Mesothelial cell of epicardium (in vitro differentiated cells): ENCODE data around the gene PLA2G3. TPM values are rescaled to one million over a fixed set of nuclear protein-coding genes. Genes with fewer than 3 reads are reported as not detected.
A peak's percentile ranks its signal among the peaks of the same experiment; 100 is the strongest.

Experiments
- DNase-seq, 2 experiments: peaks; one replicate each; pipeline ENCODE4 v3.0.0; 2021; ENCODE audit warnings: low spot score in 2 of 2; ENCODE audit not compliant: unreplicated experiment in 2 of 2
- H3K27ac Mint-ChIP-seq: 2 replicates; pipeline ENCODE4 v1.8.0; 2021; ENCODE audit warnings: mixed read lengths
- H3K27me3 Mint-ChIP-seq: 2 replicates; pipeline ENCODE4 v1.8.0; 2021; ENCODE audit warnings: low read depth, mixed read lengths
- H3K36me3 Mint-ChIP-seq: 2 replicates; pipeline ENCODE4 v1.8.0; 2021; ENCODE audit warnings: mixed read lengths
- H3K4me1 Mint-ChIP-seq: 2 replicates; pipeline ENCODE4 v1.8.0; 2021; ENCODE audit warnings: mixed read lengths
- H3K4me3 Mint-ChIP-seq: 2 replicates; pipeline ENCODE4 v1.8.0; 2021; ENCODE audit warnings: mild to moderate bottlenecking, moderate library complexity, mixed read lengths
- H3K9me3 Mint-ChIP-seq: 2 replicates; pipeline ENCODE4 v1.8.0; 2021; ENCODE audit warnings: mixed read lengths
- CTCF ChIP-seq: fragments of 200-600 bp; sonication (generic); IDR thresholded peaks from one replicate; pipeline ENCODE4 v1.5.0; 2021; ENCODE audit warnings: antibody characterized with exemption; ENCODE audit not compliant: unreplicated experiment
- total RNA-seq: library from RNA; stranded (reverse); gene quantifications from 3 replicates; pipeline ENCODE4 v1.2.1, GENCODE V29; 2021

PLA2G3 gene
- total RNA-seq, 1 donor from 2014 or later, result 0.20 TPM

GRCh38 chr22:31126128-31126868 is 14.0 kb downstream of the PLA2G3 start:
- H3K4me3 Mint-ChIP-seq, result no peak overlapping the region
- H3K4me1 Mint-ChIP-seq, result peaks cover 16% of the 10 kb centered on the region
- H3K27me3 Mint-ChIP-seq, result no peaks in the 10 kb centered on the region
- TF ChIP-seq CTCF, result no peak
- no peak for DNase-seq
- H3K27ac Mint-ChIP-seq, result no peak overlapping the region
- H3K36me3 Mint-ChIP-seq, result peaks cover 1% of the 10 kb centered on the region
- H3K9me3 Mint-ChIP-seq, result no peaks in the 10 kb centered on the region

GRCh38 chr22:31125521-31126117 is 14.7 kb downstream of the PLA2G3 start:
- TF ChIP-seq CTCF, result no peak
- no peak overlapping the region for H3K4me3 Mint-ChIP-seq
- no peak overlapping the region for H3K27ac Mint-ChIP-seq
- no peaks in the 10 kb centered on the region for H3K27me3 Mint-ChIP-seq
- no peaks in the 10 kb centered on the region for H3K36me3 Mint-ChIP-seq
- H3K4me1 Mint-ChIP-seq, result peaks cover 16% of the 10 kb centered on the region
- no peaks in the 10 kb centered on the region for H3K9me3 Mint-ChIP-seq
- no peak for DNase-seq

GRCh38 chr22:31124811-31125465 is 15.4 kb downstream of the PLA2G3 start:
- Mint-ChIP-seq H3K9me3 (no peaks in the 10 kb centered on the region), H3K27me3 (no peaks in the 10 kb centered on the region), H3K4me3 (no peak overlapping the region), H3K27ac (no peak overlapping the region), H3K4me1 (peaks cover 16% of the 10 kb centered on the region), H3K36me3 (no peaks in the 10 kb centered on the region)
- no peak for TF ChIP-seq CTCF
- no peak for DNase-seq

GRCh38 chr22:31124290-31124689 is 16.0 kb downstream of the PLA2G3 start:
- DNase-seq, result no peak
- no peaks in the 10 kb centered on the region for H3K36me3 Mint-ChIP-seq
- no peak for TF ChIP-seq CTCF
- no peaks in the 10 kb centered on the region for H3K27me3 Mint-ChIP-seq
- no peaks in the 10 kb centered on the region for H3K9me3 Mint-ChIP-seq
- peaks cover 16% of the 10 kb centered on the region for H3K4me1 Mint-ChIP-seq
- H3K27ac Mint-ChIP-seq, result peak overlapping the region; percentile 23
- peak overlapping the region; percentile 24 for H3K4me3 Mint-ChIP-seq

- Mint-ChIP-seq H3K36me3 (no peaks in the 10 kb centered on the region), H3K27me3 (no peaks in the 10 kb centered on the region), H3K4me1 (peaks cover 16% of the 10 kb centered on the region), H3K27ac (no peak overlapping the region), H3K9me3 (no peaks in the 10 kb centered on the region), H3K4me3 (peak overlapping the region; percentile 70)
- no peak for DNase-seq
- no peak for TF ChIP-seq CTCF
Measured at GRCh38 chr22:31123292-31123602, 17.1 kb downstream of the PLA2G3 start.
